Ascending aorta (tissue), 2 donors: ENCODE measurements around the gene NENF. TPM values are rescaled to one million over a fixed set of nuclear protein-coding genes. Genes with fewer than 3 reads are reported as not detected.

ENCODE experiments used
- DNase-seq, 2 donors: peaks; one replicate each; pipeline ENCODE4 v3.0.0-alpha.2; 2019; ENCODE audit warnings: low spot score in 2 of 2
- H3K27ac ChIP-seq, 2 donors: fragments of 200-600 bp; sonication (generic); one replicate each; pipeline ENCODE4 v1.5.1; 2016 to 2017; ENCODE audit warnings: mild to moderate bottlenecking in 1 of 2
- H3K27me3 ChIP-seq: fragments of 200-600 bp; sonication (generic); one replicate; pipeline ENCODE4 v1.5.1; 2017
- H3K36me3 ChIP-seq, 2 donors: fragments of 200-600 bp; sonication (generic); one replicate each; pipeline ENCODE4 v1.5.1; 2016
- H3K4me1 ChIP-seq, 2 donors: fragments of 200-600 bp; sonication (generic); one replicate each; pipeline ENCODE4 v1.5.1; 2016 to 2017; ENCODE audit warnings: mild to moderate bottlenecking in 1 of 2
- H3K4me3 ChIP-seq, 2 donors: fragments of 200-600 bp; sonication (generic); one replicate each; pipeline ENCODE4 v1.5.1; 2016 to 2017; ENCODE audit warnings: mild to moderate bottlenecking in 1 of 2
- H3K9me3 ChIP-seq, 2 donors: fragments of 200-600 bp; sonication (generic); one replicate each; pipeline ENCODE4 v1.5.1; 2016
- CTCF ChIP-seq, 3 experiments: fragments of 200-600 bp in 2 of 3; fragments of 450-650 bp in 1 of 3; sonication (generic) in 2 of 3; IDR thresholded peaks; one replicate each; pipeline ENCODE4 v1.5.1; 2016 to 2019; ENCODE audit warnings: antibody characterized with exemption in 3 of 3, mild to moderate bottlenecking in 1 of 3, moderate library complexity in 1 of 3
- intact Hi-C: fragments of 100-400 bp; cut with DNase I; formaldehyde crosslinking; loops from one replicate; pipeline ENCODE4 v1.15.1; 2023
- total RNA-seq: library from RNA; depleted of rRNA; stranded (reverse); fragments of >200 nt; gene quantifications from one replicate; pipeline ENCODE4 v1.1.0, GENCODE V29; 2016

The NENF gene
- total RNA-seq, 1 donor from 2014 or later = 186 TPM

GRCh38 chr1:212432272-212432660 lies 454 bp upstream of the NENF start:
- Histone ChIP-seq H3K36me3 (no peaks in the 10 kb centered on the region), H3K27me3 (no peaks in the 10 kb centered on the region), H3K4me3 (peak overlapping the region; percentile 87 to 97), H3K4me1 (peaks cover 3 to 9% of the 10 kb centered on the region in 2 donors), H3K9me3 (no peaks in the 10 kb centered on the region), H3K27ac (peak overlapping the region; percentile 64 to 98)
- no peak for TF ChIP-seq CTCF (IDR thresholded peaks at IDR 0.05)
- intact Hi-C loops = loop anchor here (1.0 to 5.0 kb wide), 4 partner anchors 18 to 267 kb away; partner anchors contain the start of genes BATF3, PACC1 and PPP2R5A
- DNase-seq = no peak

- intact Hi-C loops = loop anchor here (2.0 to 5.0 kb wide), 2 partner anchors 147 to 265 kb away; partner anchors contain the start of genes BATF3 and PPP2R5A
- peak overlapping the region; percentile 88 to 98 for H3K27ac ChIP-seq
- H3K36me3 ChIP-seq = no peaks in the 10 kb centered on the region
- peak overlapping the region; percentile 87 to 97 for H3K4me3 ChIP-seq
- H3K4me1 ChIP-seq = peaks cover 3 to 9% of the 10 kb centered on the region in 2 donors
- no peak for DNase-seq
- no peaks in the 10 kb centered on the region for H3K27me3 ChIP-seq
- H3K9me3 ChIP-seq = no peaks in the 10 kb centered on the region
- no peak for TF ChIP-seq CTCF (IDR thresholded peaks at IDR 0.05)
These were observed 1.1 kb downstream of the NENF start for GRCh38 chr1:212433577-212434462.

- H3K27me3 ChIP-seq = no peaks in the 10 kb centered on the region
- intact Hi-C loops = loop anchor here (5.0 kb wide), 1 partner anchor 148 kb away; the partner anchor contains the start of gene PPP2R5A
- TF ChIP-seq CTCF (IDR thresholded peaks at IDR 0.05) = no peak
- H3K36me3 ChIP-seq = no peaks in the 10 kb centered on the region
- DNase-seq = no peak
- H3K27ac ChIP-seq = no peak overlapping the region
- peaks cover 3 to 9% of the 10 kb centered on the region in 2 donors for H3K4me1 ChIP-seq
- H3K9me3 ChIP-seq = no peaks in the 10 kb centered on the region
- H3K4me3 ChIP-seq = no peak overlapping the region
These were observed 2.3 kb downstream of the NENF start for GRCh38 chr1:212434992-212435391.

GRCh38 chr1:212437179-212437798 lies 4.6 kb downstream of the NENF start:
- no peak overlapping the region for H3K4me3 ChIP-seq
- H3K27ac ChIP-seq = no peak overlapping the region
- H3K36me3 ChIP-seq = no peaks in the 10 kb centered on the region
- H3K27me3 ChIP-seq = no peaks in the 10 kb centered on the region
- TF ChIP-seq CTCF (IDR thresholded peaks at IDR 0.05) = no peak
- intact Hi-C loops = no loop called here
- DNase-seq = no peak
- H3K9me3 ChIP-seq = no peaks in the 10 kb centered on the region
- H3K4me1 ChIP-seq = peaks cover 3 to 7% of the 10 kb centered on the region in 2 donors

GRCh38 chr1:212438831-212439237 lies 6.1 kb downstream of the NENF start:
- intact Hi-C loops = no loop called here
- DNase-seq = no peak
- peaks cover 1 to 4% of the 10 kb centered on the region in 2 donors for H3K36me3 ChIP-seq

More at GRCh38 chr1:212438831-212439237, 6.1 kb downstream of the NENF start:
- no peak for TF ChIP-seq CTCF (IDR thresholded peaks at IDR 0.05)
- Histone ChIP-seq H3K4me1 (peaks cover 3 to 5% of the 10 kb centered on the region in 2 donors), H3K4me3 (no peak overlapping the region), H3K27me3 (no peaks in the 10 kb centered on the region), H3K27ac (no peak overlapping the region), H3K9me3 (no peaks in the 10 kb centered on the region)
